GM12878 (cell line): Measurements from ENCODE around the gene SEC24C. TPM values are rescaled to one million over a fixed set of nuclear protein-coding genes. Genes with fewer than 3 reads are reported as not detected.

Source experiments
- ATF7 ChIP-seq: fragments of 450-650 bp; IDR thresholded peaks from 2 replicates; pipeline ENCODE4 v1.6.1; 2016; ENCODE audit warnings: low read depth, mild to moderate bottlenecking
- BMI1 ChIP-seq: fragments of 450-650 bp; IDR thresholded peaks from 2 replicates; pipeline ENCODE4 v1.6.1; 2016; ENCODE audit warnings: mild to moderate bottlenecking, moderate library complexity, borderline replicate concordance
- CHD2 ChIP-seq: IDR thresholded peaks from 2 replicates; pipeline ENCODE4 v1.6.1; 2011; ENCODE audit warnings: low read depth, low read length, improper control_type of control experiment, borderline replicate concordance
- CHD4 ChIP-seq: fragments of 200-600 bp; sonication (generic); IDR thresholded peaks from 2 replicates; pipeline ENCODE4 v1.6.1; 2016; ENCODE audit warnings: mild to moderate bottlenecking
- EED ChIP-seq: sonication (generic); IDR thresholded peaks from 2 replicates; pipeline ENCODE4 v1.6.1; 2016; ENCODE audit warnings: antibody characterized with exemption, low read depth
- ETV6 ChIP-seq, 2 experiments: fragments of 450-650 bp in 1 of 2; IDR thresholded peaks in 1 of 2; conservative IDR thresholded peaks in 1 of 2; 2 replicates each; pipeline ENCODE4 v1.6.1; 2014; ENCODE audit warnings: antibody characterized with exemption in 1 of 2, borderline replicate concordance in 1 of 2, low read depth in 1 of 2, mild to moderate bottlenecking in 1 of 2, moderate library complexity in 1 of 2
- IKZF1 ChIP-seq: fragments of 450-650 bp; conservative IDR thresholded peaks from 2 replicates; pipeline ENCODE4 v1.6.1; 2017; ENCODE audit warnings: antibody characterized with exemption, mild to moderate bottlenecking
- MEF2B ChIP-seq: fragments of 450-650 bp; IDR thresholded peaks from 2 replicates; pipeline ENCODE4 v1.6.1; 2018; ENCODE audit warnings: mild to moderate bottlenecking, moderate library complexity; ENCODE audit not compliant: partially characterized antibody, poor library complexity, severe bottlenecking
- NR2C2 ChIP-seq: IDR thresholded peaks from 2 replicates; pipeline ENCODE4 v1.6.1; 2011; ENCODE audit warnings: borderline replicate concordance, low read depth; ENCODE audit not compliant: control insufficient read depth, insufficient read length
- PAX5 ChIP-seq: IDR thresholded peaks from 2 replicates; pipeline ENCODE4 v1.6.1; 2011; ENCODE audit warnings: low read depth, low read length, borderline replicate concordance
- POLR2A ChIP-seq: IDR thresholded peaks from 2 replicates; pipeline ENCODE4 v1.6.1; 2011; ENCODE audit warnings: low read depth, mild to moderate bottlenecking, low read length
- RAD51 ChIP-seq: fragments of 450-650 bp; IDR thresholded peaks from 2 replicates; pipeline ENCODE4 v1.6.1; 2016; ENCODE audit warnings: moderate library complexity, mild to moderate bottlenecking, inconsistent platforms
- RCOR1 ChIP-seq: conservative IDR thresholded peaks from 2 replicates; pipeline ENCODE4 v1.6.1; 2012; ENCODE audit warnings: low read depth, low read length, improper control_type of control experiment
- RFX5 ChIP-seq: IDR thresholded peaks from 2 replicates; pipeline ENCODE4 v1.6.1; 2011; ENCODE audit warnings: low read depth, low read length, improper control_type of control experiment
- RUNX3 ChIP-seq: IDR thresholded peaks from 2 replicates; pipeline ENCODE4 v1.6.1; 2012; ENCODE audit warnings: low read length, inconsistent platforms
- SMARCA5 ChIP-seq: fragments of 450-650 bp; IDR thresholded peaks from 2 replicates; pipeline ENCODE4 v1.6.1; 2017; ENCODE audit warnings: mild to moderate bottlenecking
- SREBF2 ChIP-seq: IDR thresholded peaks from 2 replicates; pipeline ENCODE4 v1.6.1; 2012; ENCODE audit warnings: mild to moderate bottlenecking, low read length
- SUPT20H ChIP-seq: IDR thresholded peaks from 2 replicates; pipeline ENCODE4 v1.6.1; 2011; ENCODE audit warnings: low read depth, mild to moderate bottlenecking, low read length, moderate library complexity, borderline replicate concordance; ENCODE audit not compliant: control insufficient read depth
- SUZ12 ChIP-seq: fragments of 200-600 bp; sonication (generic); IDR thresholded peaks from one replicate; pipeline ENCODE4 v1.6.1; 2018; ENCODE audit warnings: antibody characterized with exemption, mild to moderate bottlenecking; ENCODE audit not compliant: unreplicated experiment
- TCF3 ChIP-seq: IDR thresholded peaks from 2 replicates; pipeline ENCODE4 v1.6.1; 2012; ENCODE audit warnings: low read depth, mild to moderate bottlenecking, low read length, borderline replicate concordance; ENCODE audit not compliant: insufficient read depth
- YY1 ChIP-seq: IDR thresholded peaks from 2 replicates; pipeline ENCODE4 v1.6.1; 2011; ENCODE audit warnings: low read depth, mild to moderate bottlenecking, low read length
- polyA plus RNA-seq, 11 experiments: library from polyadenylated mRNA; depleted of rRNA in 4 of 11; unstranded in 6 of 11; stranded (reverse) in 5 of 11; fragments of >200 nt; fragmentation: Nextera tagmentation in 4 of 11; fragmentation: Illumina TruSeq in 1 of 11; extraction: Ambion mirVana in 4 of 11; extraction: Trizol in 1 of 11; gene quantifications; 1 replicate in 1 of 11; 2 replicates in 10 of 11; pipeline versions ENCODE4 v1.2.1 to v1.2.3, GENCODE V29; 2011 to 2016; ENCODE audit warnings: inconsistent platforms in 2 of 11, missing spikeins in 2 of 11, low read depth in 1 of 11
- total RNA-seq, 4 experiments: library from RNA; depleted of rRNA in 3 of 4; stranded (reverse); fragments of >200 nt in 3 of 4; fragmentation: Illumina TruSeq in 1 of 4; extraction: Trizol in 1 of 4; gene quantifications; 2 replicates each; pipeline versions ENCODE4 v1.2.1 to v1.2.3, GENCODE V29; 2013 to 2021
- TF ChIP-seq, protein P1 (sequence below): fragments of 450-650 bp; conservative IDR thresholded peaks from 2 replicates; pipeline ENCODE4 v1.6.1; 2017; ENCODE audit warnings: mild to moderate bottlenecking, moderate library complexity
- TF ChIP-seq, protein P2 (sequence below): IDR thresholded peaks from 2 replicates; pipeline ENCODE4 v1.6.1; 2011; ENCODE audit warnings: low read depth, low read length, improper control_type of control experiment, borderline replicate concordance
- TF ChIP-seq, protein P3 (sequence below): IDR thresholded peaks from 2 replicates; pipeline ENCODE4 v1.6.1; 2011; ENCODE audit warnings: low read depth, mild to moderate bottlenecking, low read length, moderate library complexity, borderline replicate concordance; ENCODE audit errors: extremely low read depth
- TF ChIP-seq, protein P4 (sequence below): IDR thresholded peaks from 2 replicates; pipeline ENCODE4 v1.6.1; 2011; ENCODE audit warnings: borderline replicate concordance, low read depth, mild to moderate bottlenecking, moderate library complexity, low read length; ENCODE audit not compliant: insufficient read depth, poor library complexity, severe bottlenecking
- TF ChIP-seq, protein P5 (sequence below): fragments of 450-650 bp; IDR thresholded peaks from 2 replicates; pipeline ENCODE4 v1.6.1; 2017; ENCODE audit warnings: borderline replicate concordance

SEC24C gene
- total and polyA plus RNA-seq, 10 of the 15 experiments (the other 5 are each of a cell fraction or from before 2014, with no cell fraction given), result 12.7 to 117 (median 73.8) TPM

DNA sequence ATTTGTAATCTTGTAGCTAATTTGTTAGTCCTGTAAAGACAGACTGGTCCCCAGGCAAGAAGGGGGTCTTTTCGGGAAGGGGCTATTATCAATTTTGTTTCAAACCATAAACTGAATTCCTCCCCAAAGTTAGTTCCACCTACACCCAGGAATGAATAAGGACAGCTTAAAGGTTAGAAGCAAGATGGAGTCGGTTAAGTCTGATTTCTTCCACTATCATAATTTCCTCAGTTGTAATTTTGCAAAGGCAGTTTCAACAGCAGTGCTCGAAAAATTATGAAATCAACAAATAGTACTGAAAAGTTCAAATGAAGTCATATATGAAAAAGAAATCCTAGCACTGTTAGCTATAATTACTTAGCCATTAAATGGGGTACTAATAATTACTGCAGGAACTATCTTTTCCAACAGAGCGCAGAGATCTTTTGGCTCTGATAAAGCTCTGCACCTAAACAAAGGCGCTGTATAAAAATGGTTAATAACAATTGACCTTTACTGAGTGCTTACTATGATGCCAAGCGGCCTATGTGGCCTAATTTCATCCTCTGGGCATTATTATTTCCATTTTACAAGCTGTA is 756 bp upstream of the SEC24C start (continued):
- TF ChIP-seq, protein P1, sequence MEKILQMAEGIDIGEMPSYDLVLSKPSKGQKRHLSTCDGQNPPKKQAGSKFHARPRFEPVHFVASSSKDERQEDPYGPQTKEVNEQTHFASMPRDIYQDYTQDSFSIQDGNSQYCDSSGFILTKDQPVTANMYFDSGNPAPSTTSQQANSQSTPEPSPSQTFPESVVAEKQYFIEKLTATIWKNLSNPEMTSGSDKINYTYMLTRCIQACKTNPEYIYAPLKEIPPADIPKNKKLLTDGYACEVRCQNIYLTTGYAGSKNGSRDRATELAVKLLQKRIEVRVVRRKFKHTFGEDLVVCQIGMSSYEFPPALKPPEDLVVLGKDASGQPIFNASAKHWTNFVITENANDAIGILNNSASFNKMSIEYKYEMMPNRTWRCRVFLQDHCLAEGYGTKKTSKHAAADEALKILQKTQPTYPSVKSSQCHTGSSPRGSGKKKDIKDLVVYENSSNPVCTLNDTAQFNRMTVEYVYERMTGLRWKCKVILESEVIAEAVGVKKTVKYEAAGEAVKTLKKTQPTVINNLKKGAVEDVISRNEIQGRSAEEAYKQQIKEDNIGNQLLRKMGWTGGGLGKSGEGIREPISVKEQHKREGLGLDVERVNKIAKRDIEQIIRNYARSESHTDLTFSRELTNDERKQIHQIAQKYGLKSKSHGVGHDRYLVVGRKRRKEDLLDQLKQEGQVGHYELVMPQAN, result 0 out of 2 replicates have a peak, but pooled peaks have one; percentile 49
- no peak for TF ChIP-seq RFX5
- TF ChIP-seq IKZF1, result no peak
- no peak for TF ChIP-seq RUNX3
- TF ChIP-seq YY1, result 0 out of 2 replicates have a peak, but pooled peaks have one; percentile 7
- no peak for TF ChIP-seq NR2C2
- no peak for TF ChIP-seq RCOR1
- TF ChIP-seq SUPT20H, result no peak
- TF ChIP-seq POLR2A, result no peak
- TF ChIP-seq ETV6 (conservative IDR thresholded peaks at IDR 0.05 in 1 of 2, IDR thresholded peaks at IDR 0.05 in 1 of 2; ENCODE audit: borderline replicate concordance in 1 of 2, low read depth in 1 of 2), result no peak
- TF ChIP-seq SUZ12, result no peak
- TF ChIP-seq, protein P2, sequence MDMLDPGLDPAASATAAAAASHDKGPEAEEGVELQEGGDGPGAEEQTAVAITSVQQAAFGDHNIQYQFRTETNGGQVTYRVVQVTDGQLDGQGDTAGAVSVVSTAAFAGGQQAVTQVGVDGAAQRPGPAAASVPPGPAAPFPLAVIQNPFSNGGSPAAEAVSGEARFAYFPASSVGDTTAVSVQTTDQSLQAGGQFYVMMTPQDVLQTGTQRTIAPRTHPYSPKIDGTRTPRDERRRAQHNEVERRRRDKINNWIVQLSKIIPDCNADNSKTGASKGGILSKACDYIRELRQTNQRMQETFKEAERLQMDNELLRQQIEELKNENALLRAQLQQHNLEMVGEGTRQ, result no peak
- TF ChIP-seq, protein P3, sequence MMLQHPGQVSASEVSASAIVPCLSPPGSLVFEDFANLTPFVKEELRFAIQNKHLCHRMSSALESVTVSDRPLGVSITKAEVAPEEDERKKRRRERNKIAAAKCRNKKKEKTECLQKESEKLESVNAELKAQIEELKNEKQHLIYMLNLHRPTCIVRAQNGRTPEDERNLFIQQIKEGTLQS, result no peak
- no peak for TF ChIP-seq CHD4
- no peak for TF ChIP-seq CHD2
- TF ChIP-seq SMARCA5, result peak; percentile 65; the same call in 1 of the 2 replicates
- 0 out of 2 replicates have a peak, but pooled peaks have one; percentile 18 for TF ChIP-seq RAD51
- TF ChIP-seq EED, result no peak
- TF ChIP-seq ATF7, result no peak
- TF ChIP-seq MEF2B, result peak; percentile 5
- no peak for TF ChIP-seq PAX5
- TF ChIP-seq TCF3, result no peak
- TF ChIP-seq BMI1, result no peak
- TF ChIP-seq, protein P4, sequence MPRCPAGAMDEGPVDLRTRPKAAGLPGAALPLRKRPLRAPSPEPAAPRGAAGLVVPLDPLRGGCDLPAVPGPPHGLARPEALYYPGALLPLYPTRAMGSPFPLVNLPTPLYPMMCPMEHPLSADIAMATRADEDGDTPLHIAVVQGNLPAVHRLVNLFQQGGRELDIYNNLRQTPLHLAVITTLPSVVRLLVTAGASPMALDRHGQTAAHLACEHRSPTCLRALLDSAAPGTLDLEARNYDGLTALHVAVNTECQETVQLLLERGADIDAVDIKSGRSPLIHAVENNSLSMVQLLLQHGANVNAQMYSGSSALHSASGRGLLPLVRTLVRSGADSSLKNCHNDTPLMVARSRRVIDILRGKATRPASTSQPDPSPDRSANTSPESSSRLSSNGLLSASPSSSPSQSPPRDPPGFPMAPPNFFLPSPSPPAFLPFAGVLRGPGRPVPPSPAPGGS, result no peak
- TF ChIP-seq SREBF2, result 0 out of 2 replicates have a peak, but pooled peaks have one; percentile 10
- TF ChIP-seq, protein P5, sequence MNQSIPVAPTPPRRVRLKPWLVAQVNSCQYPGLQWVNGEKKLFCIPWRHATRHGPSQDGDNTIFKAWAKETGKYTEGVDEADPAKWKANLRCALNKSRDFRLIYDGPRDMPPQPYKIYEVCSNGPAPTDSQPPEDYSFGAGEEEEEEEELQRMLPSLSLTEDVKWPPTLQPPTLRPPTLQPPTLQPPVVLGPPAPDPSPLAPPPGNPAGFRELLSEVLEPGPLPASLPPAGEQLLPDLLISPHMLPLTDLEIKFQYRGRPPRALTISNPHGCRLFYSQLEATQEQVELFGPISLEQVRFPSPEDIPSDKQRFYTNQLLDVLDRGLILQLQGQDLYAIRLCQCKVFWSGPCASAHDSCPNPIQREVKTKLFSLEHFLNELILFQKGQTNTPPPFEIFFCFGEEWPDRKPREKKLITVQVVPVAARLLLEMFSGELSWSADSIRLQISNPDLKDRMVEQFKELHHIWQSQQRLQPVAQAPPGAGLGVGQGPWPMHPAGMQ, result no peak
